Chondrocyte (in vitro differentiated cells): ENCODE results near the gene PSMA7. TPM values are rescaled to one million over a fixed set of nuclear protein-coding genes. Genes with fewer than 3 reads are reported as not detected.

Experiments
- DNase-seq: peaks from one replicate; pipeline ENCODE4 v3.0.0; 2021; ENCODE audit warnings: mixed read lengths, low spot score
- H3K27ac Mint-ChIP-seq: one replicate; pipeline ENCODE4 v1.8.0; 2021; ENCODE audit warnings: mild to moderate bottlenecking, moderate library complexity, mixed read lengths; ENCODE audit not compliant: unreplicated experiment
- H3K27me3 Mint-ChIP-seq: 2 replicates; pipeline ENCODE4 v1.8.0; 2021; ENCODE audit warnings: low read depth, mixed read lengths
- H3K36me3 Mint-ChIP-seq: 2 replicates; pipeline ENCODE4 v1.8.0; 2021; ENCODE audit warnings: low read depth, mixed read lengths
- H3K4me1 Mint-ChIP-seq: 2 replicates; pipeline ENCODE4 v1.8.0; 2021; ENCODE audit warnings: low read depth, mild to moderate bottlenecking, mixed read lengths
- H3K4me3 Mint-ChIP-seq: one replicate; pipeline ENCODE4 v1.8.0; 2021; ENCODE audit warnings: mild to moderate bottlenecking, moderate library complexity, mixed read lengths; ENCODE audit not compliant: unreplicated experiment
- H3K9me3 Mint-ChIP-seq: 2 replicates; pipeline ENCODE4 v1.8.0; 2021; ENCODE audit warnings: low read depth, mixed read lengths
- total RNA-seq: library from RNA; stranded (reverse); gene quantifications from 3 replicates; pipeline ENCODE4 v1.2.1, GENCODE V29; 2021
- TF ChIP-seq, protein P1 (sequence below): fragments of 200-600 bp; sonication (generic); IDR thresholded peaks from 2 replicates; pipeline ENCODE4 v1.5.0; 2021; ENCODE audit warnings: antibody characterized with exemption, mild to moderate bottlenecking, moderate library complexity

Gene PSMA7
- total RNA-seq, 1 donor from 2014 or later = 226 TPM

DNA sequence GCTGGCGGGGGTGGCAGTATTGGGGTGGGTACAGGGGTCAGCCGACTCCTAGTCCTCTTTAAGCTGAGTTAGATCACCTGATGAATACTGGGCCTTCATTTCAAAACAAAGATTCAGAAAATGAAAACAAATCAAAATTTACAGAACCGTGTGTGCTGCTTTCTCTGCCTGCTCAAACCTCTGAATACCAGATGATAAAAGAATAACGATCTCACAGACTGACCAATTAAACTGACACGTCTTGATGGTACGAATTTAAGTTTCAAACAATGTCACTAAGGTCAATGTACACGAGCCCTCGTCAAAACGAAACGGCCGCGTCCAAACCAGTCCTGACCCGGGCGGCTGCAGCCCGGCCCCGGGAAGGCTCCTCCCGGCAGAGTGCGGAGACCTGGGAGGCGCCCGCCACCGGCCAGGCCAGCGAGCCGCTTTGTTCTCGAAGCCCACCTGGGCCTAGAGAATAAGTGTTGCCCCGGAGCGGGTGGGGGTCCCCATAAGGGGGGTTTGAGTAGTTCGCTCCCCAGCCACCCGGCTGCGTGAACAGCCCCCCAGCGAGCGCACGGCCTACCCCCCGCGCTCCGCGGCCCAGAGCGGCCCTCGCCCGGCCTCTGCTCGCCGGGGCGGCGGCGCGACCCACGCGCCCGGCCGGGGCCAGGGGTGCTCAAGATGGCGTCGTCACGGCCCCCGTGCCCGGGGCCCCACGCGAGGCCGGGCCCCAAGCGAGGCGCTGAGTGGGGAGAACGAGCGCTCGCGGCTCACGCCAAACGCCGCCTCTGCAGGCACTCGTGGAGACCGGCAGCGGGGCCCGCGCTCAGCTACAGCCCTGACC, 728 bp downstream of the PSMA7 start:
- TF ChIP-seq, protein P1, sequence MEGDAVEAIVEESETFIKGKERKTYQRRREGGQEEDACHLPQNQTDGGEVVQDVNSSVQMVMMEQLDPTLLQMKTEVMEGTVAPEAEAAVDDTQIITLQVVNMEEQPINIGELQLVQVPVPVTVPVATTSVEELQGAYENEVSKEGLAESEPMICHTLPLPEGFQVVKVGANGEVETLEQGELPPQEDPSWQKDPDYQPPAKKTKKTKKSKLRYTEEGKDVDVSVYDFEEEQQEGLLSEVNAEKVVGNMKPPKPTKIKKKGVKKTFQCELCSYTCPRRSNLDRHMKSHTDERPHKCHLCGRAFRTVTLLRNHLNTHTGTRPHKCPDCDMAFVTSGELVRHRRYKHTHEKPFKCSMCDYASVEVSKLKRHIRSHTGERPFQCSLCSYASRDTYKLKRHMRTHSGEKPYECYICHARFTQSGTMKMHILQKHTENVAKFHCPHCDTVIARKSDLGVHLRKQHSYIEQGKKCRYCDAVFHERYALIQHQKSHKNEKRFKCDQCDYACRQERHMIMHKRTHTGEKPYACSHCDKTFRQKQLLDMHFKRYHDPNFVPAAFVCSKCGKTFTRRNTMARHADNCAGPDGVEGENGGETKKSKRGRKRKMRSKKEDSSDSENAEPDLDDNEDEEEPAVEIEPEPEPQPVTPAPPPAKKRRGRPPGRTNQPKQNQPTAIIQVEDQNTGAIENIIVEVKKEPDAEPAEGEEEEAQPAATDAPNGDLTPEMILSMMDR = no peak
- no peak for DNase-seq
- Mint-ChIP-seq H3K4me1 (peaks cover 46% of the 10 kb centered on the region), H3K4me3 (peak overlapping the region; percentile 79), H3K9me3 (no peaks in the 10 kb centered on the region), H3K27me3 (no peaks in the 10 kb centered on the region), H3K36me3 (peaks cover 15% of the 10 kb centered on the region), H3K27ac (peak overlapping the region; percentile 91)

DNA sequence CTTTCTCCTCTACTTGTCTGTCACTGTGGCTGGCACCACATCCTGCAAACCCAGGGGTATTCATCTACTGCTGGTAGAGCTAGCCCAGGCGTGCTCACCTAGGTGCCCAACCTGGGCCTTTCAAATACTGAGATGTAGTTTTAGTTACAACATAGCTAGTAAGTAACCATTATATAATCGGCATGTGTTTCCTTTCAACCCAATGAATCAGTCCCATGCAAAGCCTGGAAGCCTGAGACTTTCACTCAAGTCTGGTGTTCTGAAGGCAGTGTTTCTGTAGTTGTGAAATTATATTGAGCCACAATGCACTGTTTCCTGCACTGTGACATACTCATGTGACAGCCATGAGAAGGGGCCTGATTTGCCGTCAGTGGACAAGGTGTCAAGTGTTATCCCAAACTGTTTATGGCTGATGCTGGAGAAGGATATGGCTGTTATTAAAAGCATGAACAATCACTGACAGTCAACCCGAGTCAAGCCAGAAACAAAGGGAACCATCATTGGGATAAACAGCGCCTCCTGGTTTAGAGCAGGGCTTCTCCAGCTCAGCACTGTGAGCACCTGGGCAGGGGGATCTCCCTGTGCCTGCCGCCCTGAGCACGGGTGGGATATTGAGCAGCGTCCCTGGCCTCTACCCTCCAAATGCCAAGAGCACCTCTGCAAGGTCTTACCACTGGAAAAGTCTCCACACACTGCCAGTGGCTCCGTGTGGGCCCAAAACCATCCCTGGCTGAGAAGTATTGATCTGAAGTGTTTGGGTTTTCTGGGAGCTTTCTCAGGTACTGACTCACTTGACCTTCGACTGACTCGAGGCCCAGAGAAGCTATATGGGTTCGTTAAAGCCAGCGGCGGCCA, 1.6 kb downstream of the PSMA7 start:
- Mint-ChIP-seq H3K4me1 (peaks cover 44% of the 10 kb centered on the region), H3K9me3 (no peaks in the 10 kb centered on the region), H3K36me3 (peaks cover 21% of the 10 kb centered on the region), H3K27ac (peak overlapping the region; percentile 91), H3K27me3 (no peaks in the 10 kb centered on the region), H3K4me3 (peak overlapping the region; percentile 79)
- DNase-seq = no peak
- TF ChIP-seq, protein P1 = peak; percentile 74

DNA sequence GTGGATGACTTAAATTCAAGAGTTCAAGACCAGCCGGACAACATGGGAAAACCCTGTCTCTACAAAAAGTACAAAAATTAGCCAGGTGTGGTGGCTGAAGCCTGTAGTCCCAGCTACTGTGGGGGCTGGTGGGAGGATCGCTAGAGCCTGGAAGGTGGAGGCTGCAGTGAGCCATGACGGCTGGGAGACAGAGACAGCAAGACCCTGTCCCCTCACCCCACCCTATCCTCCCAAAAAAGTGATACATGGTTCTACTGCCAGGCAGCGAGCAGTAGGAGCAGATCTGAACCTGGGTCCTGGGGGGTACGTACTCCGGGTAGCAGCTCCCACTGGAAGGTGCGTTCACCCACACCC, 2.2 kb downstream of the PSMA7 start:
- H3K4me1 Mint-ChIP-seq = peaks cover 41% of the 10 kb centered on the region
- peaks cover 24% of the 10 kb centered on the region for H3K36me3 Mint-ChIP-seq
- H3K27ac Mint-ChIP-seq = peak overlapping the region; percentile 91
- H3K9me3 Mint-ChIP-seq = no peaks in the 10 kb centered on the region
- H3K27me3 Mint-ChIP-seq = no peaks in the 10 kb centered on the region
- no peak for DNase-seq
- TF ChIP-seq, protein P1 = no peak
- peak overlapping the region; percentile 79 for H3K4me3 Mint-ChIP-seq

DNA sequence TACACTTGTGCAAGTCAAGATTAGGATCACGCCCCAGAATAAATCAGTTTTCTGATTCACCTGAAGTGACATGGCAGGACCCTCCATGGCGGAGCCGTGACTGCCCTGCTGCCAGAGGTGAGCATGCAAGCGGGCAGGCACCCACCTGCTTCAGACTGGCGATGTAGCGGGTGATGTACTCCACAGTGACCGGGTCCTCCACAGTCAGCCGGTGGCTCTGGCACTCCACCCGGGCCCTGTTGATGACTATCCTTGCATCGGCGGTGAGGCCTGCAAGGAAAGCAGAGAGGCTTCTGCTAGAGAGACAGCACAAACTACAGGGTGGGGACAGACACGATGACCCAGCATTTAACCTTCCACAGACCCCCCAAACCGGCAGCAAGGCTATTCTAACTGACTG, 3.6 kb downstream of the PSMA7 start:
- Mint-ChIP-seq H3K27ac (no peak overlapping the region), H3K27me3 (no peaks in the 10 kb centered on the region), H3K4me3 (no peak overlapping the region), H3K9me3 (no peaks in the 10 kb centered on the region), H3K4me1 (peaks cover 28% of the 10 kb centered on the region), H3K36me3 (peaks cover 26% of the 10 kb centered on the region)
- TF ChIP-seq, protein P1 = no peak
- DNase-seq = no peak

DNA sequence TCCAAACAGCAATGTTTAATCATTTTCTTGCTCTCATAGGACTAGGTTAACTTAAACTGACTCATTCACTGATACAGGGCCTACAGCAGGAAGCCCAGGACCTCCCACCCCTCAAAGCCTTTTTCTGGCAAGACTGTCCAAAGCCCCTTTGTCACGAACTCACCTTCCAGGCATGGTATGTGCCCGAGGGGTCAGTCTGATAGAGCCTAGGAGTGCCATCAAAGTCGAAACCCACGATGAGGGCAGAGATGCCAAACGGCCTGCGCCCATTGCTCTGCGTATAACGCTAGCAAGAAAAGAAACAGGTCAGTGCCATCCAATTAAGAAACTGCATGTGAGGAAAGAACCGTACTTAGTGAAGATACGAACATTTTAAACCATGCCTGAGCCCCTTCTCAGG, 4.3 kb downstream of the PSMA7 start:
- Mint-ChIP-seq H3K4me3 (no peak overlapping the region), H3K27ac (no peak overlapping the region), H3K4me1 (peaks cover 24% of the 10 kb centered on the region), H3K27me3 (no peaks in the 10 kb centered on the region), H3K36me3 (peaks cover 30% of the 10 kb centered on the region), H3K9me3 (no peaks in the 10 kb centered on the region)
- DNase-seq = no peak
- TF ChIP-seq, protein P1 = no peak
